ENCODE measurements around the gene HPSE2. TPM values are rescaled to one million over a fixed set of nuclear protein-coding genes. Genes with fewer than 3 reads are reported as not detected.

The HPSE2 gene
- total and polyA plus RNA-seq, 12 donors, result 0.04 to 0.24 (median 0.13) TPM; not detected in 6

DNA sequence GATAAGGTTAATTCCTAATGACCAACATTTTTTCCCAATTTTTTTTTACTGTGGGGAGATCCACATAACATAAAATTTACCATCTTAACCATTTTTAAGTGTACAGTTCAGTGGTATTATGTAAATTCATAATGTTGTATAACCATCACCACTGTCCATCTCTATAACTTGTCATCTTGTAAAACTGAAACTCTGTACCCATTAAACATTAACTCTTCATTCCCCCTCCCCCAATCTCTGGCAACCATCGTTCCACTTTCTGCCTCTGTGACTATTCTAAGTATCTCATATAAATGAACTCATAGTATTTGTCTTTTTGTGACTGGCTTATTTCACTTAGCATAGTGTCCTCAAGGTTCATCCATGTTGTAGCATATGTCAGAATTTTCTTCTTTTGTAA is 742.9 kb downstream of the HPSE2 start:
- no peaks in the 10 kb centered on the region for H3K36me3 ChIP-seq
- H3K9me3 ChIP-seq, result peaks cover 0 to 37% (median 10%) of the 10 kb centered on the region in 11 donors
- TF ChIP-seq CTCF (IDR thresholded peaks at IDR 0.05), result no peak
- no peaks in the 10 kb centered on the region for H3K27me3 ChIP-seq
- DNase-seq, result no peak
- ATAC-seq, result no peak
- no peak overlapping the region for H3K27ac ChIP-seq
- 82 to 84% methylated on average over 1 of the region's 1 CpG for WGBS, 2 donors
- no peak overlapping the region for H3K4me3 ChIP-seq
- intact Hi-C loops (cut with DNase I), result no loop called here
- no peaks in the 10 kb centered on the region for H3K4me1 ChIP-seq

DNA sequence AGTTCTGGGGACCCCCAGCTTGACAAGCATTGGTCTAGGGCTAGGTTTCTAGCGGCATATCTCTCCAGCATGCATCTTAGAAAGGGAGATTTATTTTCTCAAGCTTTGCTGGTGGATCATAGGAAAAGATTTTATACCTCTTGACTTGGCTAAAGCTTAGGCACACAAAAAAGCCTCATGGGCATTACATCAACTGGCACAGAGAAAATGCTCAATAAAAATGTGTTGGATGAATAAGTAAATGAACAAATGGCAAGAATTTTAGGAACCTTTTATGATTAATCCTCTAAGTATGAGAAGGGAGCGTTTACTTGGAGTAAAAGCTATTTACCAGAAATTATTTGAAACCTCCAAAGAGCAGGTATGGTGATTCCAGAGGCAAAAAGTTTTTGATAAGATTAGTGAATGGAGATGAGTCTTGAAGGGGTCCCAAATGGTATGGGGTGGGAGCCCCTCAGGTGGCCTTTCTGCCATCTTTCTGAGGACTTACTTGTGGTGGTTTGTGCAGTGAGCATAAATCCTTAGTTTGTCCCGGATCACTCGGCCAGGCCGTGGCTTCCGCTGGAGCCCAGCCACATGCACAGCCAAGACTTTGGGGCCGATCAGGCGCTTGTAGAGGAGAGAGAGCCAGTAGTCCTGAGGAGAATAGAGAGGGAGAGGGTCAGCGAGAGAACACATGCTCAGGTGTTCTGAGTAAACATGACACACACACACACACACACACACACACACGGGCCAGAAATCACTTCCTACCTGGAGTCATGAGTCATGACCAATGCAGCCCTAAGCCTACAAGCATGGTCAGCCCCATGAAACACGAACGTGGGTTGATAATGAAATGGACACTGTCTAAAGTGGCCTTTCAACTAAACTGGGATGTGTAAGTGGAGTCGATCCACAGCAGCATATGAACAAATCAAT is 745.8 kb downstream of the HPSE2 start:
- WGBS, 2 donors, result 87 to 91% methylated on average over 13 of the region's 13 CpGs
- DNase-seq, result no peak

DNA sequence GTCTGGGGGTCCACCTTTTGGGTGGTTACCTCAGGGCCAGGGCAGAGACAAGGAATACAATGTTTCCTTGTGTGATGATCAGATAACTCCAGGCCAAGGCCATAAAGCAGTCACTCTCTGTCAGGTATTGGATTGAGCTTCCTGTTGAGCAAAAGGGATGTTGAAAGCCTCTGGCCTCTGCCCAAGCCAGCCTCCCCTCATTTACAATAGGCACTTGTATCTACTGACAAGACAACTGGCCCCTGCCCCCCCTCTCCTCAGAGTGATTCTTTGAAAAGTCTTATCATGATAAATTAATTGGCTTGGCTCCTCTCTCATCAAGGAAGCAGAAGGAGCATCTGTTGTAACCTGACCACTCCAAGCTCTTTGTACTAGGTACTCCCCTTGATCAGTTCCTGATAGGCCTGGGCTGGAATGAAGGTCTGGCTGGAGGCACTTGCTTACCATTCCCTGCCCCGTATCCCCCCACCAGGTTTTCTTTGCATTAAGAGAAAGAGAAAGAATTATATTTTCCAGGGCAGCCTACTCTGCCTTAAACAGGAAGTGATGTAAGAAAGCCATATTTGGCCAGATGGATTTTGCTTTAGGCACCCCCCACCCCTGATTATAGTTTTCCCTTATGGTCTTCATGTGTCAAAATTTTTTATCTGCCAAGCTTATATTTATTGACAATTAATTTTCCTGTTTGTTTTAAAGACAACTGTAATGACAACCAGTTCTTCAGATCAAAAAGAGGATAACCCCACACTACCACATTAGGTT is 746.8 kb downstream of the HPSE2 start:
- ATAC-seq (no peak), DNase-seq (no peak)
- H3K4me1 ChIP-seq, result no peaks in the 10 kb centered on the region
- 59 to 62% methylated on average over 1 of the region's 1 CpG for WGBS, 2 donors
- intact Hi-C loops (cut with DNase I), result loop anchor here in 1 of 10 donors (10.0 kb wide), 1 partner anchor 176 kb away; no protein-coding TSS in a partner anchor
- no peak overlapping the region for H3K27ac ChIP-seq
- no peaks in the 10 kb centered on the region for H3K36me3 ChIP-seq
- peaks cover 0 to 9% (median 0%) of the 10 kb centered on the region in 11 donors for H3K9me3 ChIP-seq
- peaks cover 0 to 3% (median 0%) of the 10 kb centered on the region in 7 donors for H3K27me3 ChIP-seq
- TF ChIP-seq CTCF (IDR thresholded peaks at IDR 0.05), result no peak
- H3K4me3 ChIP-seq, result no peak overlapping the region

More for the DNA sequence above, 745.8 kb downstream of the HPSE2 start:
- no peak overlapping the region for H3K27ac ChIP-seq
- H3K9me3 ChIP-seq, result peaks cover 0 to 18% (median 2%) of the 10 kb centered on the region in 11 donors
- ATAC-seq, result no peak
- no peaks in the 10 kb centered on the region for H3K36me3 ChIP-seq
- H3K4me3 ChIP-seq, result no peak overlapping the region
- no peak for TF ChIP-seq CTCF (IDR thresholded peaks at IDR 0.05)
- no peaks in the 10 kb centered on the region for H3K4me1 ChIP-seq
- intact Hi-C loops (cut with DNase I), result loop anchor here in 1 of 10 donors (10.0 kb wide), 1 partner anchor 175 kb away; no protein-coding TSS in a partner anchor
- H3K27me3 ChIP-seq, result peaks cover 0 to 3% (median 0%) of the 10 kb centered on the region in 7 donors

GRCh38 chr10:98487649-98488048 is 748.0 kb downstream of the HPSE2 start:
- H3K27me3 ChIP-seq, result peaks cover 0 to 3% (median 0%) of the 10 kb centered on the region in 7 donors
- H3K36me3 ChIP-seq, result no peaks in the 10 kb centered on the region
- no peak overlapping the region for H3K4me3 ChIP-seq
- no peak for ATAC-seq
- WGBS, 2 donors, result 80 to 91% methylated on average over 3 of the region's 3 CpGs
- H3K27ac ChIP-seq, result no peak overlapping the region
- peaks cover 0 to 9% (median 0%) of the 10 kb centered on the region in 11 donors for H3K9me3 ChIP-seq
- no peak for TF ChIP-seq CTCF (IDR thresholded peaks at IDR 0.05)
- intact Hi-C loops (cut with DNase I), result loop anchor here in 1 of 10 donors (10.0 kb wide), 1 partner anchor 177 kb away; no protein-coding TSS in a partner anchor
- DNase-seq, result no peak
- no peaks in the 10 kb centered on the region for H3K4me1 ChIP-seq

Measured in heart right ventricle (tissue), 16 donors.